ENCODE measurements around the gene NCKAP1.

The NCKAP1 gene

GRCh38 chr2:182916417-182916816, 121.8 kb downstream of the NCKAP1 start:
- H3K9ac ChIP-seq (ENCODE audit: low read length in 5 of 5) = no peak overlapping the region
- peaks cover 13 to 38% (median 27%) of the 10 kb centered on the region in 5 donors for H3K36me3 ChIP-seq (ENCODE audit: control insufficient read depth in 5 of 5, insufficient read depth in 5 of 5, low read length in 5 of 5)
- peaks cover 0 to 8% (median 0%) of the 10 kb centered on the region in 5 donors for H3K4me1 ChIP-seq (ENCODE audit: control insufficient read depth in 5 of 5, insufficient read depth in 5 of 5, low read length in 5 of 5)
- H3K9me3 ChIP-seq (ENCODE audit: control insufficient read depth in 5 of 5, low read length in 5 of 5) = no peaks in the 10 kb centered on the region
- no peaks in the 10 kb centered on the region for H3K27me3 ChIP-seq (ENCODE audit: control insufficient read depth in 5 of 5, insufficient read depth in 4 of 5, low read length in 5 of 5)
- H3K27ac ChIP-seq (ENCODE audit: low read depth, low read length) = no peak overlapping the region
- H3K4me3 ChIP-seq (ENCODE audit: low read depth in 1 of 5, low read length in 5 of 5) = no peak overlapping the region

DNA sequence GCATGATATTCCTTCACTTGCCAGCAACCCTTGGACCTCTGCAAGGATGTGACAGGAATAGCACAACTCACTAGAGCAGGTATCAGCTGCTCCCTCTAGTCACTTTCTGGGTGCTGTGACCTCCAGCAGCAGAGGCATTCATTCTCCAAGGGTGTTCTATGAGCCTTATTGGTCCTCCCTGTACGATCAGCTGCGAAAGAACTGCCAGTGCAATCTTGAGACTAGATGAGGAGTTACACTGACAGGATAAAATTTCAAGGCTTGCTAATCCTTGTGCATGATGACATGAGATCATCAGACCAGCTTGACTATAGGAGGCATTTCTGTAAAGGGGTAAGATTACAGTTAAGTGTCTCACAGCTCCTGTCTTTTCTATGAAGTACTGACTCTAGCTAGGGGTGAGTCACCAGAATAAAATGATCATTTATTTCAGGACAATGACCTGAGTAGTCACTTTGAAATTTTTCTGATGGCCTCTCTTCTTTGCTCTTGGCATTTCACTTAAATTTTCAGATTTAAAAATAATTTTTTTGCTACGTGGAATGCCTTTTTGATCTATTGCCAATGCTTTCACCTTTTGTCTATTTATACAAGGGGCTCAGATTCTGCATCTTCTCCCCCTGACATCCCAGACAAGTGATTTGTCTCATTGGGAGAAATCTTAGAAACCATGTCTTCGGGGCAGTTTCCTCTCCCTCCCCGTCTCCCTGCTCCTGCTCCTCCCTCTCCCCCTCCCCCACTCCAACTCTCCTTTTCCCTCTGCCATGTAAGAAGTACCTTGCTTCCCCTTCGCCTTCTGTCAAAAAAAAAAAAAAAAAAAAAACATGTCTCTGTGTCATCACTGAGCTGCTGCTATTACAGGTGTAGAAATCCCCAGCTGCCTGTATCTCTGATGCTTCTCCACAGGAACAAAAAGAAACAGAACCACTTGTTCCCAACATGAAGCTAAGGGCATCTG, 122.6 kb downstream of the NCKAP1 start:
- H3K4me1 ChIP-seq (ENCODE audit: control insufficient read depth in 5 of 5, insufficient read depth in 5 of 5, low read length in 5 of 5) = peaks cover 0 to 8% (median 0%) of the 10 kb centered on the region in 5 donors
- H3K4me3 ChIP-seq (ENCODE audit: low read depth in 1 of 5, low read length in 5 of 5) = no peak overlapping the region
- H3K36me3 ChIP-seq (ENCODE audit: control insufficient read depth in 5 of 5, insufficient read depth in 5 of 5, low read length in 5 of 5) = peaks cover 10 to 34% (median 26%) of the 10 kb centered on the region in 5 donors
- no peaks in the 10 kb centered on the region for H3K9me3 ChIP-seq (ENCODE audit: control insufficient read depth in 5 of 5, low read length in 5 of 5)
- no peak overlapping the region for H3K27ac ChIP-seq (ENCODE audit: low read depth, low read length)
- no peak overlapping the region for H3K9ac ChIP-seq (ENCODE audit: low read length in 5 of 5)
- no peaks in the 10 kb centered on the region for H3K27me3 ChIP-seq (ENCODE audit: control insufficient read depth in 5 of 5, insufficient read depth in 4 of 5, low read length in 5 of 5)

GRCh38 chr2:182914852-182915251, 123.4 kb downstream of the NCKAP1 start:
- Histone ChIP-seq H3K27me3 (ENCODE audit: control insufficient read depth in 5 of 5, insufficient read depth in 4 of 5, low read length in 5 of 5) (no peaks in the 10 kb centered on the region), H3K36me3 (ENCODE audit: control insufficient read depth in 5 of 5, insufficient read depth in 5 of 5, low read length in 5 of 5) (peaks cover 15 to 34% (median 30%) of the 10 kb centered on the region in 5 donors), H3K9me3 (ENCODE audit: control insufficient read depth in 5 of 5, low read length in 5 of 5) (no peaks in the 10 kb centered on the region), H3K4me1 (ENCODE audit: control insufficient read depth in 5 of 5, insufficient read depth in 5 of 5, low read length in 5 of 5) (peaks cover 0 to 8% (median 0%) of the 10 kb centered on the region in 5 donors), H3K4me3 (ENCODE audit: low read depth in 1 of 5, low read length in 5 of 5) (no peak overlapping the region), H3K9ac (ENCODE audit: low read length in 5 of 5) (no peak overlapping the region), H3K27ac (ENCODE audit: low read depth, low read length) (no peak overlapping the region)

GRCh38 chr2:182913064-182913463, 125.2 kb downstream of the NCKAP1 start:
- Histone ChIP-seq H3K9me3 (ENCODE audit: control insufficient read depth in 5 of 5, low read length in 5 of 5) (no peaks in the 10 kb centered on the region), H3K4me1 (ENCODE audit: control insufficient read depth in 5 of 5, insufficient read depth in 5 of 5, low read length in 5 of 5) (peaks cover 0 to 8% (median 0%) of the 10 kb centered on the region in 5 donors), H3K9ac (ENCODE audit: low read length in 5 of 5) (no peak overlapping the region), H3K36me3 (ENCODE audit: control insufficient read depth in 5 of 5, insufficient read depth in 5 of 5, low read length in 5 of 5) (peaks cover 15 to 36% (median 29%) of the 10 kb centered on the region in 5 donors), H3K4me3 (ENCODE audit: low read depth in 1 of 5, low read length in 5 of 5) (no peak overlapping the region), H3K27ac (ENCODE audit: low read depth, low read length) (no peak overlapping the region), H3K27me3 (ENCODE audit: control insufficient read depth in 5 of 5, insufficient read depth in 4 of 5, low read length in 5 of 5) (no peaks in the 10 kb centered on the region)

DNA sequence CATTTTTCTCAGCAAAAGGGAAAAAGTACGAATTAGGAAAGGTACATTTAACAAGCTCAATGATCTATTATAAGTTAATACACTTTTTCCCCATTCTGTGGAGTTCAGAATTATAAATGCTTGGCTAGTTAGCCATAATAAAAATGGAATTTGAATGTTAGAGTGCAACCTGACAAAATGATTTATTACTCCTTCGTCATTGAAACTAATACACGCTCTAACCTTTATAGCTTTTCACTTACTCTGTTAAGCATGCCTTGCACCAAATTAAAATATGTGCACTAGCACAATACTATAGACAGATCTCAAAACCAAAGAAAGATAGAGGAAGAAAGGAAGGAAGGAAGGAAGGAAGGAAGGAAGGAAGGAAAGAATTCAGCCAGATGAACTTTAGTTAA, 125.7 kb downstream of the NCKAP1 start:
- Histone ChIP-seq H3K27me3 (ENCODE audit: control insufficient read depth in 5 of 5, insufficient read depth in 4 of 5, low read length in 5 of 5) (no peaks in the 10 kb centered on the region), H3K4me3 (ENCODE audit: low read depth in 1 of 5, low read length in 5 of 5) (no peak overlapping the region), H3K9ac (ENCODE audit: low read length in 5 of 5) (no peak overlapping the region), H3K27ac (ENCODE audit: low read depth, low read length) (no peak overlapping the region), H3K9me3 (ENCODE audit: control insufficient read depth in 5 of 5, low read length in 5 of 5) (no peaks in the 10 kb centered on the region), H3K36me3 (ENCODE audit: control insufficient read depth in 5 of 5, insufficient read depth in 5 of 5, low read length in 5 of 5) (peaks cover 15 to 36% (median 29%) of the 10 kb centered on the region in 5 donors), H3K4me1 (ENCODE audit: control insufficient read depth in 5 of 5, insufficient read depth in 5 of 5, low read length in 5 of 5) (peaks cover 0 to 8% (median 0%) of the 10 kb centered on the region in 5 donors)

DNA sequence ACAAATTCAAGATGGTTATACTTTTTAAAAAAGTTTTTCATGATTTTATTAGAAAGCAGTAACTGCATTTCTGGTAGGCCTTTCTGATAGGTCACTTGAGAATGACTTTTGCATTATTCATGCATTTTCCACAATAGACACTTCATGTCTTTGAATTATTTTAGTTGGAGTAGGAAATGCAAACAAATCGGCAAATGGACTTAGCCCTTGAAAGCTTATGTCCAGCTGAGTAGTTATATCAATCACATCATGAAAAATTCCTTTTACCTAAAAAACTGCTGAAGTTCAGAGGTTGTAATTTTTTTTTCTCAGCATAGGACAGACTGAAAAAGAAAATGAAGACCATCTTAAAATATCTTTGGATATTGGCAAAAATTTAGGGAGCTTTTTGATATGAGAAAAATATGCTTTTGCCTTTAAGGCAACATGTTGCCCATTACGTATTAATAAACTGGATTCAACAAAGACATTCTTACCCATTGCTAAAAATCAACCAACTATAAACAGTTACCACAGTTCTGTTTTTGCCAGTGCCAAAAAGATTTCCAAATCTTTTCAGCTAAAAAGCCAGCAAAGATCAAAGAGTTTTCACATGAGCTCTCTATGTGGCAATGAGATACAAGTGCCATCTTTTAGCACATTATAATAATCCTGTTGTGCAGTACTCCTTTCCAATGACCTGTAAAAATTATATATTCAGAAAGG, 126.3 kb downstream of the NCKAP1 start:
- H3K4me3 ChIP-seq (ENCODE audit: low read depth in 1 of 5, low read length in 5 of 5) = no peak overlapping the region
- H3K9ac ChIP-seq (ENCODE audit: low read length in 5 of 5) = no peak overlapping the region
- H3K9me3 ChIP-seq (ENCODE audit: control insufficient read depth in 5 of 5, low read length in 5 of 5) = no peaks in the 10 kb centered on the region
- peaks cover 15 to 36% (median 29%) of the 10 kb centered on the region in 5 donors for H3K36me3 ChIP-seq (ENCODE audit: control insufficient read depth in 5 of 5, insufficient read depth in 5 of 5, low read length in 5 of 5)
- peaks cover 0 to 14% (median 4%) of the 10 kb centered on the region in 5 donors for H3K4me1 ChIP-seq (ENCODE audit: control insufficient read depth in 5 of 5, insufficient read depth in 5 of 5, low read length in 5 of 5)
- H3K27me3 ChIP-seq (ENCODE audit: control insufficient read depth in 5 of 5, insufficient read depth in 4 of 5, low read length in 5 of 5) = no peaks in the 10 kb centered on the region
- H3K27ac ChIP-seq (ENCODE audit: low read depth, low read length) = no peak overlapping the region

GRCh38 chr2:182910965-182911364, 127.3 kb downstream of the NCKAP1 start:
- H3K9me3 ChIP-seq (ENCODE audit: control insufficient read depth in 5 of 5, low read length in 5 of 5) = no peaks in the 10 kb centered on the region
- no peaks in the 10 kb centered on the region for H3K27me3 ChIP-seq (ENCODE audit: control insufficient read depth in 5 of 5, insufficient read depth in 4 of 5, low read length in 5 of 5)
- H3K9ac ChIP-seq (ENCODE audit: low read length in 5 of 5) = no peak overlapping the region
- H3K36me3 ChIP-seq (ENCODE audit: control insufficient read depth in 5 of 5, insufficient read depth in 5 of 5, low read length in 5 of 5) = peaks cover 15 to 30% (median 28%) of the 10 kb centered on the region in 5 donors
- H3K27ac ChIP-seq (ENCODE audit: low read depth, low read length) = no peak overlapping the region
- H3K4me1 ChIP-seq (ENCODE audit: control insufficient read depth in 5 of 5, insufficient read depth in 5 of 5, low read length in 5 of 5) = peaks cover 0 to 15% (median 5%) of the 10 kb centered on the region in 5 donors
- H3K4me3 ChIP-seq (ENCODE audit: low read depth in 1 of 5, low read length in 5 of 5) = no peak overlapping the region

GRCh38 chr2:182907081-182907830, 131.0 kb downstream of the NCKAP1 start:
- Histone ChIP-seq H3K9me3 (ENCODE audit: control insufficient read depth in 5 of 5, low read length in 5 of 5) (no peaks in the 10 kb centered on the region), H3K9ac (ENCODE audit: low read length in 5 of 5) (no peak overlapping the region), H3K36me3 (ENCODE audit: control insufficient read depth in 5 of 5, insufficient read depth in 5 of 5, low read length in 5 of 5) (peaks cover 0 to 12% (median 10%) of the 10 kb centered on the region in 5 donors), H3K27ac (ENCODE audit: low read depth, low read length) (peak overlapping the region; percentile 3), H3K4me3 (ENCODE audit: low read depth in 1 of 5, low read length in 5 of 5) (no peak overlapping the region), H3K4me1 (ENCODE audit: control insufficient read depth in 5 of 5, insufficient read depth in 5 of 5, low read length in 5 of 5) (peaks cover 0 to 9% (median 2%) of the 10 kb centered on the region in 5 donors), H3K27me3 (ENCODE audit: control insufficient read depth in 5 of 5, insufficient read depth in 4 of 5, low read length in 5 of 5) (no peaks in the 10 kb centered on the region)

GRCh38 chr2:182906454-182906853, 131.8 kb downstream of the NCKAP1 start:
- Histone ChIP-seq H3K36me3 (ENCODE audit: control insufficient read depth in 5 of 5, insufficient read depth in 5 of 5, low read length in 5 of 5) (peaks cover 0 to 12% (median 10%) of the 10 kb centered on the region in 5 donors), H3K9me3 (ENCODE audit: control insufficient read depth in 5 of 5, low read length in 5 of 5) (no peaks in the 10 kb centered on the region), H3K9ac (ENCODE audit: low read length in 5 of 5) (no peak overlapping the region), H3K4me3 (ENCODE audit: low read depth in 1 of 5, low read length in 5 of 5) (no peak overlapping the region), H3K27me3 (ENCODE audit: control insufficient read depth in 5 of 5, insufficient read depth in 4 of 5, low read length in 5 of 5) (no peaks in the 10 kb centered on the region), H3K27ac (ENCODE audit: low read depth, low read length) (no peak overlapping the region), H3K4me1 (ENCODE audit: control insufficient read depth in 5 of 5, insufficient read depth in 5 of 5, low read length in 5 of 5) (peaks cover 0 to 7% (median 0%) of the 10 kb centered on the region in 5 donors)

All from subcutaneous abdominal adipose tissue (tissue), 5 donors.